Right lobe of liver (tissue), 6 donors: ENCODE data around the gene ZBTB22. TPM values are rescaled to one million over a fixed set of nuclear protein-coding genes. Genes with fewer than 3 reads are reported as not detected.

Experiments used
- ATAC-seq, 4 donors: fragments of 200-7000 bp; cut with Tn5 transposase; one replicate each; pipeline ENCODE4 v1.9.1; 2020; ENCODE audit warnings: mild to moderate bottlenecking in 4 of 4, moderate library complexity in 4 of 4
- DNase-seq, 3 donors: peaks; one replicate each; pipeline ENCODE4 v3.0.0-alpha.2; 2020
- H3K27ac ChIP-seq, 3 donors: fragments of 200-600 bp; one replicate each; pipeline ENCODE4 v1.8.0; 2022
- H3K27me3 ChIP-seq, 2 donors: fragments of 200-600 bp; one replicate each; pipeline ENCODE4 v1.8.0; 2022
- H3K36me3 ChIP-seq, 4 donors: fragments of 200-600 bp; sonication (generic) in 1 of 4; one replicate each; pipeline versions ENCODE4 v1.5.1 to v1.8.0; 2017 to 2022; ENCODE audit warnings: control low read depth in 1 of 4
- H3K4me1 ChIP-seq, 4 donors: fragments of 200-600 bp; sonication (generic) in 1 of 4; one replicate each; pipeline versions ENCODE4 v1.5.1 to v1.8.0; 2017 to 2022; ENCODE audit warnings: control low read depth in 1 of 4
- H3K4me3 ChIP-seq, 3 donors: fragments of 200-600 bp; one replicate each; pipeline ENCODE4 v1.8.0; 2022
- H3K9me3 ChIP-seq, 4 donors: fragments of 200-600 bp; sonication (generic) in 1 of 4; one replicate each; pipeline versions ENCODE4 v1.5.1 to v1.8.0; 2017 to 2022; ENCODE audit warnings: control low read depth in 1 of 4
- CTCF ChIP-seq, 4 donors: fragments of 200-600 bp in 3 of 4; fragments of 450-650 bp in 1 of 4; IDR thresholded peaks; one replicate each; pipeline versions ENCODE4 v1.5.1 to v1.8.0; 2016 to 2022; ENCODE audit warnings: antibody characterized with exemption in 4 of 4, mild to moderate bottlenecking in 2 of 4
- POLR2A ChIP-seq: fragments of 450-650 bp; IDR thresholded peaks from one replicate; pipeline ENCODE4 v1.6.1; 2017; ENCODE audit warnings: antibody characterized with exemption, mild to moderate bottlenecking
- WGBS: methylation state at CpG from one replicate; pipeline ENCODE4 v1.1.6; 2018; ENCODE audit warnings: low coverage, low lambda C conversion rate; ENCODE audit not compliant: insufficient coverage; ENCODE audit errors: missing lambda C conversion rate; 5-methylcytosine and 5-hydroxymethylcytosine counted together
- intact Hi-C, 2 donors: fragments of 100-400 bp; cut with DNase I; formaldehyde crosslinking; loops; one replicate each; pipeline versions ENCODE4 v1.11.2 to v1.14.1; 2022
- total RNA-seq, 6 experiments: library from RNA; depleted of rRNA in 2 of 6; stranded (reverse); fragments of >200 nt in 2 of 6; fragmentation: NEBNext Ultra II Directional in 3 of 6; extraction: Animal tissue kit (Norgen Biotek cat#: 25700) in 3 of 6; gene quantifications; one replicate each; pipeline versions ENCODE4 v1.1.0 to v1.2.4, GENCODE V29; 2016 to 2023
- donor health status: DM: no; HTN: yes; CAD: no.
- donor health status: DM: no; HTN: no; CAD: no.
- donor health status: DM: no; HTN: no; CAD: no.
- donor health status: DM: no; HTN: yes; CAD: no.
- donor health status: DM: no; HTN: yes; CAD: no.

ZBTB22 gene
- total RNA-seq, 6 experiments from 2014 or later, result 2.9 to 6.8 (median 4.9) TPM

- peak overlapping the region; percentile 60 to 77 (median 71) for H3K27ac ChIP-seq
- no peak for TF ChIP-seq POLR2A
- TF ChIP-seq CTCF (IDR thresholded peaks at IDR 0.05), result no peak
- no peaks in the 10 kb centered on the region for H3K27me3 ChIP-seq
- 3% methylated on average over 12 of the region's 12 CpGs for WGBS
- intact Hi-C loops, result no loop called here
- ATAC-seq, result no peak
- H3K9me3 ChIP-seq, result no peaks in the 10 kb centered on the region
- H3K36me3 ChIP-seq, result peaks cover 0 to 24% (median 6%) of the 10 kb centered on the region in 4 donors
- DNase-seq, result no peak
- H3K4me1 ChIP-seq, result peaks cover 0 to 39% (median 12%) of the 10 kb centered on the region in 4 donors
- H3K4me3 ChIP-seq, result peak overlapping the region; percentile 46 to 77 (median 66)
Measured at GRCh38 chr6:33323623-33323948, 6.0 kb upstream of the ZBTB22 start.

GRCh38 chr6:33321227-33321626 lies 3.7 kb upstream of the ZBTB22 start:
- ATAC-seq (no peak), DNase-seq (peak in 1 of 3 donors; percentile 26)
- no peak for TF ChIP-seq CTCF (IDR thresholded peaks at IDR 0.05)
- TF ChIP-seq POLR2A, result no peak
- Histone ChIP-seq H3K27ac (peak overlapping the region in 1 of 3 donors; percentile 76), H3K4me1 (peaks cover 0 to 50% (median 12%) of the 10 kb centered on the region in 4 donors), H3K36me3 (peaks cover 0 to 24% (median 6%) of the 10 kb centered on the region in 4 donors), H3K9me3 (no peaks in the 10 kb centered on the region), H3K4me3 (no peak overlapping the region), H3K27me3 (no peaks in the 10 kb centered on the region)
- intact Hi-C loops, result no loop called here
- WGBS, result 83% methylated on average over 9 of the region's 9 CpGs

GRCh38 chr6:33320315-33321181 lies 3.0 kb upstream of the ZBTB22 start:
- H3K4me3 ChIP-seq, result no peak overlapping the region
- ATAC-seq, result peak in 1 of 4 donors; percentile 11
- H3K36me3 ChIP-seq, result peaks cover 0 to 24% (median 6%) of the 10 kb centered on the region in 4 donors
- 34% methylated on average over 11 of the region's 32 CpGs for WGBS
- H3K9me3 ChIP-seq, result no peaks in the 10 kb centered on the region
- no peak for TF ChIP-seq POLR2A
- no peak for TF ChIP-seq CTCF (IDR thresholded peaks at IDR 0.05)
- peak overlapping the region; percentile 19 to 80 (median 76) for H3K27ac ChIP-seq
- intact Hi-C loops, result no loop called here
- no peaks in the 10 kb centered on the region for H3K27me3 ChIP-seq
- peak; percentile 68 to 85 (median 83) for DNase-seq
- H3K4me1 ChIP-seq, result peaks cover 0 to 50% (median 12%) of the 10 kb centered on the region in 4 donors

GRCh38 chr6:33319939-33320314 lies 2.4 kb upstream of the ZBTB22 start:
- no peaks in the 10 kb centered on the region for H3K27me3 ChIP-seq
- no peak overlapping the region for H3K4me3 ChIP-seq
- intact Hi-C loops, result no loop called here
- TF ChIP-seq POLR2A (no peak), CTCF (IDR thresholded peaks at IDR 0.05) (no peak)
- no peak for DNase-seq
- peaks cover 0 to 51% (median 12%) of the 10 kb centered on the region in 4 donors for H3K4me1 ChIP-seq
- H3K27ac ChIP-seq, result peak overlapping the region; percentile 19 to 80 (median 76)
- no peak for ATAC-seq
- no peaks in the 10 kb centered on the region for H3K9me3 ChIP-seq
- WGBS, result 92% methylated on average over 3 of the region's 3 CpGs
- peaks cover 0 to 24% (median 6%) of the 10 kb centered on the region in 4 donors for H3K36me3 ChIP-seq
